Measurements from ENCODE around the gene PIEZO2.
A peak's percentile ranks its signal among the peaks of the same experiment; 100 is the strongest.

The PIEZO2 gene

GRCh38 chr18:10896851-10897250, 252.5 kb downstream of the PIEZO2 start:
- no peak for DNase-seq (ENCODE audit: low spot score)

- DNase-seq (ENCODE audit: low spot score) = no peak
Observed at GRCh38 chr18:10895976-10896375, 253.4 kb downstream of the PIEZO2 start.

GRCh38 chr18:10894501-10894900, 254.9 kb downstream of the PIEZO2 start:
- DNase-seq (ENCODE audit: low spot score) = no peak

GRCh38 chr18:10893761-10894160, 255.6 kb downstream of the PIEZO2 start:
- no peak for DNase-seq (ENCODE audit: low spot score)

GRCh38 chr18:10893196-10893595, 256.2 kb downstream of the PIEZO2 start:
- DNase-seq (ENCODE audit: low spot score) = no peak

GRCh38 chr18:10892786-10893185, 256.6 kb downstream of the PIEZO2 start:
- DNase-seq (ENCODE audit: low spot score) = no peak

GRCh38 chr18:10890022-10890421, 259.3 kb downstream of the PIEZO2 start:
- DNase-seq (ENCODE audit: low spot score) = no peak

- DNase-seq (ENCODE audit: low spot score) = no peak
Observed at GRCh38 chr18:10878703-10879102, 270.7 kb downstream of the PIEZO2 start.

GRCh38 chr18:10877987-10878386, 271.4 kb downstream of the PIEZO2 start:
- no peak for DNase-seq (ENCODE audit: low spot score)

GRCh38 chr18:10875811-10876210, 273.6 kb downstream of the PIEZO2 start:
- DNase-seq (ENCODE audit: low spot score) = no peak

- no peak for DNase-seq (ENCODE audit: low spot score)
Observed at GRCh38 chr18:10872304-10872703, 277.1 kb downstream of the PIEZO2 start.

- DNase-seq (ENCODE audit: low spot score) = no peak
Observed at GRCh38 chr18:10864722-10865121, 284.6 kb downstream of the PIEZO2 start.

GRCh38 chr18:10863026-10863425, 286.3 kb downstream of the PIEZO2 start:
- no peak for DNase-seq (ENCODE audit: low spot score)

GRCh38 chr18:10860928-10861327, 288.4 kb downstream of the PIEZO2 start:
- DNase-seq (ENCODE audit: low spot score) = no peak

- no peak for DNase-seq (ENCODE audit: low spot score)
Observed at GRCh38 chr18:10860382-10860781, 289.0 kb downstream of the PIEZO2 start.

GRCh38 chr18:10858477-10858876, 290.9 kb downstream of the PIEZO2 start:
- no peak for DNase-seq (ENCODE audit: low spot score)

GRCh38 chr18:10856132-10856531, 293.2 kb downstream of the PIEZO2 start:
- DNase-seq (ENCODE audit: low spot score) = no peak

- no peak for DNase-seq (ENCODE audit: low spot score)
Observed at GRCh38 chr18:10852385-10853303, 296.7 kb downstream of the PIEZO2 start.

- DNase-seq (ENCODE audit: low spot score) = peak; percentile 54
Observed at GRCh38 chr18:10851824-10852319, 297.5 kb downstream of the PIEZO2 start.

- no peak for DNase-seq (ENCODE audit: low spot score)
Observed at GRCh38 chr18:10850840-10851239, 298.5 kb downstream of the PIEZO2 start.

GRCh38 chr18:10850216-10850615, 299.2 kb downstream of the PIEZO2 start:
- no peak for DNase-seq (ENCODE audit: low spot score)

GRCh38 chr18:10847907-10848306, 301.5 kb downstream of the PIEZO2 start:
- no peak for DNase-seq (ENCODE audit: low spot score)

- DNase-seq (ENCODE audit: low spot score) = no peak
Observed at GRCh38 chr18:10847408-10847790, 302.0 kb downstream of the PIEZO2 start.

Measured in LoVo (cell line).